CD4-positive, CD25-positive, alpha-beta regulatory T cell (primary cell): Measurements from ENCODE around the gene CDK5RAP3. TPM values are rescaled to one million over a fixed set of nuclear protein-coding genes. Genes with fewer than 3 reads are reported as not detected.

Source experiments
- ATAC-seq, 2 donors: fragments of 150-1000 bp; cut with Tn5 transposase; one replicate each; pipeline ENCODE4 v1.10.0; 2021; ENCODE audit warnings: low read depth in 2 of 2, moderate number of reproducible peaks in 2 of 2, moderate library complexity in 1 of 2
- DNase-seq, 3 donors: peaks; one replicate each; pipeline versions ENCODE4 v3.0.0 to v3.0.0-alpha.2; 2012 to 2022; ENCODE audit warnings: mixed read lengths in 1 of 3
- H3K27ac ChIP-seq: one replicate; pipeline ENCODE4 v1.7.0; 2013; ENCODE audit warnings: mild to moderate bottlenecking, low read length; ENCODE audit not compliant: insufficient read depth, poor library complexity, severe bottlenecking
- H3K27me3 ChIP-seq: one replicate; pipeline ENCODE4 v1.7.0; 2013; ENCODE audit warnings: low read length; ENCODE audit not compliant: control insufficient read depth, insufficient read depth
- H3K36me3 ChIP-seq: one replicate; pipeline ENCODE4 v1.7.0; 2013; ENCODE audit warnings: mild to moderate bottlenecking, low read length, moderate library complexity; ENCODE audit not compliant: control insufficient read depth, insufficient read depth
- H3K4me1 ChIP-seq: 2 replicates; pipeline ENCODE4 v1.7.0; 2013; ENCODE audit warnings: mild to moderate bottlenecking, low read length; ENCODE audit not compliant: insufficient read depth, control insufficient read depth, poor library complexity, severe bottlenecking
- H3K4me3 ChIP-seq: one replicate; pipeline ENCODE4 v1.7.0; 2013; ENCODE audit warnings: low read depth, mild to moderate bottlenecking, low read length, moderate library complexity
- H3K9me3 ChIP-seq, 2 experiments: 1 replicate in 1 of 2; 2 replicates in 1 of 2; pipeline ENCODE4 v1.7.0; 2013; ENCODE audit warnings: low read length in 2 of 2, mild to moderate bottlenecking in 1 of 2, moderate library complexity in 1 of 2; ENCODE audit not compliant: control insufficient read depth in 2 of 2
- H3K27ac Mint-ChIP-seq, 3 donors: one replicate each; pipeline ENCODE4 v1.8.0; 2020 to 2022; ENCODE audit warnings: mild to moderate bottlenecking in 3 of 3, mixed read lengths in 3 of 3, moderate library complexity in 2 of 3
- H3K27me3 Mint-ChIP-seq: one replicate; pipeline ENCODE4 v1.8.0; 2022; ENCODE audit warnings: mild to moderate bottlenecking, mixed read lengths
- H3K36me3 Mint-ChIP-seq: one replicate; pipeline ENCODE4 v1.8.0; 2020; ENCODE audit warnings: mixed read lengths
- H3K4me1 Mint-ChIP-seq, 4 donors: one replicate each; pipeline ENCODE4 v1.8.0; 2020 to 2022; ENCODE audit warnings: mixed read lengths in 4 of 4, mild to moderate bottlenecking in 1 of 4
- H3K4me3 Mint-ChIP-seq, 4 donors: one replicate each; pipeline ENCODE4 v1.8.0; 2020 to 2022; ENCODE audit warnings: mild to moderate bottlenecking in 4 of 4, mixed read lengths in 4 of 4, moderate library complexity in 3 of 4
- H3K9me3 Mint-ChIP-seq, 7 donors: one replicate each; pipeline ENCODE4 v1.8.0; 2020 to 2022; ENCODE audit warnings: mixed read lengths in 7 of 7, mild to moderate bottlenecking in 3 of 7, moderate library complexity in 2 of 7
- polyA plus RNA-seq, 4 donors: library from polyadenylated mRNA; unstranded; fragments of 300-500 nt; fragmentation: Illumina TruSeq; gene quantifications; one replicate each; pipeline ENCODE4 v1.2.3, GENCODE V29; 2021
- total RNA-seq: library from RNA; stranded (reverse); gene quantifications from one replicate; pipeline ENCODE4 v1.2.3, GENCODE V29; 2022

CDK5RAP3 gene
- total and polyA plus RNA-seq, 5 donors from 2014 or later, result 68.9 to 256 (median 72.1) TPM

GRCh38 chr17:48030531-48030930 lies 59.6 kb downstream of the CDK5RAP3 start:
- no peak for ATAC-seq
- no peaks in the 10 kb centered on the region for H3K36me3 ChIP-seq
- H3K4me3 ChIP-seq, result no peak overlapping the region
- Mint-ChIP-seq H3K4me3 (peak overlapping the region in 1 of 4 donors; percentile 55), H3K9me3 (peaks cover 0 to 1% (median 0%) of the 10 kb centered on the region in 7 donors), H3K36me3 (no peaks in the 10 kb centered on the region), H3K27me3 (peaks cover 51% of the 10 kb centered on the region), H3K27ac (no peak overlapping the region), H3K4me1 (peaks cover 0 to 19% (median 9%) of the 10 kb centered on the region in 4 donors)
- peaks cover 14% of the 10 kb centered on the region for H3K27me3 ChIP-seq
- no peak overlapping the region for H3K27ac ChIP-seq
- no peak for DNase-seq
- H3K4me1 ChIP-seq, result peaks cover 9% of the 10 kb centered on the region
- no peaks in the 10 kb centered on the region for H3K9me3 ChIP-seq

Other genes with a start within 250 kb of the CDK5RAP3 start
- 15.7 TPM for gene TBX21, start 237.9 kb upstream of the CDK5RAP3 start, total RNA-seq
- gene TBX21, start 237.9 kb upstream of the CDK5RAP3 start, polyA plus RNA-seq, result 1 to 10 TPM; 3.8 to 8.5 (median 5.2) TPM
- gene OSBPL7, start 149.3 kb upstream of the CDK5RAP3 start, total RNA-seq, result 46.1 TPM
- gene OSBPL7, start 149.3 kb upstream of the CDK5RAP3 start, polyA plus RNA-seq, result 1 to 10 TPM; 2.1 to 5.1 (median 3.4) TPM
- gene MRPL10, start 139.6 kb upstream of the CDK5RAP3 start, total RNA-seq, result 40.8 TPM
- gene MRPL10, start 139.6 kb upstream of the CDK5RAP3 start, polyA plus RNA-seq, result 10 to 100 TPM; 47.2 to 58.8 (median 54.2) TPM
- 0.20 TPM for gene LRRC46, start 139.4 kb upstream of the CDK5RAP3 start, total RNA-seq
- gene LRRC46, start 139.4 kb upstream of the CDK5RAP3 start, polyA plus RNA-seq, result under 1 TPM; 0.11 to 0.48 (median 0.21) TPM
- gene SCRN2, start 129.8 kb upstream of the CDK5RAP3 start, total RNA-seq, result 24.4 TPM
- 10 to 100 TPM; 15.9 to 30.9 (median 21.2) TPM for gene SCRN2, start 129.8 kb upstream of the CDK5RAP3 start, polyA plus RNA-seq
- gene SP6, start 120.0 kb upstream of the CDK5RAP3 start, total RNA-seq, result 0.17 TPM
- gene SP6, start 120.0 kb upstream of the CDK5RAP3 start, polyA plus RNA-seq, result not detected
- gene SP2, start 74.9 kb upstream of the CDK5RAP3 start, total RNA-seq, result 35.0 TPM
- gene SP2, start 74.9 kb upstream of the CDK5RAP3 start, polyA plus RNA-seq, result 1 to 10 TPM; 6.2 to 7.5 (median 6.6) TPM
- gene PNPO, start 29.5 kb upstream of the CDK5RAP3 start, total RNA-seq, result 7.8 TPM
- gene PNPO, start 29.5 kb upstream of the CDK5RAP3 start, polyA plus RNA-seq, result 10 to 100 TPM; 18.3 to 25.5 (median 19.0) TPM
- gene PRR15L, start 13.2 kb upstream of the CDK5RAP3 start, total RNA-seq, result not detected
- under 1 TPM in 2 of 4 donors, not detected in 2; 0.19 to 0.36 TPM for gene PRR15L, start 13.2 kb upstream of the CDK5RAP3 start, polyA plus RNA-seq
- 0.59 TPM for gene COPZ2, start 66.7 kb downstream of the CDK5RAP3 start, total RNA-seq
- 1 to 10 TPM in 3 of 4 donors, under 1 TPM in 1; 0.55 to 4.1 (median 2.6) TPM for gene COPZ2, start 66.7 kb downstream of the CDK5RAP3 start, polyA plus RNA-seq
- 41.0 TPM for gene NFE2L1, start 77.2 kb downstream of the CDK5RAP3 start, total RNA-seq
- gene NFE2L1, start 77.2 kb downstream of the CDK5RAP3 start, polyA plus RNA-seq, result 1 to 10 TPM; 6.7 to 9.9 (median 7.3) TPM
- 19.0 TPM for gene CBX1, start 130.4 kb downstream of the CDK5RAP3 start, total RNA-seq
- 10 to 100 TPM; 13.9 to 22.7 (median 15.5) TPM for gene CBX1, start 130.4 kb downstream of the CDK5RAP3 start, polyA plus RNA-seq
- 15.8 TPM for gene SNX11, start 136.7 kb downstream of the CDK5RAP3 start, total RNA-seq
- 10 to 100 TPM; 15.1 to 22.8 (median 21.7) TPM for gene SNX11, start 136.7 kb downstream of the CDK5RAP3 start, polyA plus RNA-seq